ENCODE results near the gene CPM. TPM values are rescaled to one million over a fixed set of nuclear protein-coding genes. Genes with fewer than 3 reads are reported as not detected.

Gene CPM
- total RNA-seq, 2 experiments from 2014 or later = 1.1 to 6.1 TPM

- Mint-ChIP-seq H3K27me3 (peaks cover 7% of the 10 kb centered on the region), H3K36me3 (peaks cover 2% of the 10 kb centered on the region), H3K4me1 (peaks cover 30% of the 10 kb centered on the region), H3K4me3 (no peak overlapping the region), H3K9me3 (ENCODE audit: low read depth) (no peaks in the 10 kb centered on the region), H3K27ac (no peak overlapping the region)
- ATAC-seq = no peak
- CTCF ChIA-PET = no interaction called here
- no peak for DNase-seq
Measured at GRCh38 chr12:68891141-68891540, 41.8 kb downstream of the CPM start.

GRCh38 chr12:68890701-68891113 is 42.3 kb downstream of the CPM start:
- DNase-seq (no peak), ATAC-seq (no peak)
- Mint-ChIP-seq H3K36me3 (peaks cover 2% of the 10 kb centered on the region), H3K9me3 (ENCODE audit: low read depth) (no peaks in the 10 kb centered on the region), H3K27ac (no peak overlapping the region), H3K4me1 (peaks cover 28% of the 10 kb centered on the region), H3K4me3 (no peak overlapping the region), H3K27me3 (peaks cover 5% of the 10 kb centered on the region)
- CTCF ChIA-PET = no interaction called here

GRCh38 chr12:68888243-68888642 is 44.7 kb downstream of the CPM start:
- CTCF ChIA-PET = interaction anchor here (1.6 kb wide), 1 partner anchor 182 kb away, joined by 3 read pairs; no protein-coding TSS in a partner anchor
- ATAC-seq = peak; percentile 79
- Mint-ChIP-seq H3K4me3 (no peak overlapping the region), H3K27me3 (peaks cover 11% of the 10 kb centered on the region), H3K9me3 (ENCODE audit: low read depth) (no peaks in the 10 kb centered on the region), H3K27ac (no peak overlapping the region), H3K4me1 (peaks cover 25% of the 10 kb centered on the region), H3K36me3 (no peaks in the 10 kb centered on the region)
- no peak for DNase-seq

- CTCF ChIA-PET = interaction anchor here (1.6 kb wide), 1 partner anchor 182 kb away, joined by 3 read pairs; no protein-coding TSS in a partner anchor
- no peaks in the 10 kb centered on the region for H3K36me3 Mint-ChIP-seq
- DNase-seq (no peak), ATAC-seq (no peak)
- H3K4me1 Mint-ChIP-seq = peaks cover 25% of the 10 kb centered on the region
- peaks cover under 1% of the 10 kb centered on the region for H3K9me3 Mint-ChIP-seq (ENCODE audit: low read depth)
- no peak overlapping the region for H3K4me3 Mint-ChIP-seq
- H3K27me3 Mint-ChIP-seq = peaks cover 11% of the 10 kb centered on the region
- H3K27ac Mint-ChIP-seq = no peak overlapping the region
Measured at GRCh38 chr12:68887641-68888040, 45.3 kb downstream of the CPM start.

- ATAC-seq (no peak), DNase-seq (no peak)
- CTCF ChIA-PET = no interaction called here
- no peak overlapping the region for H3K27ac Mint-ChIP-seq
- H3K4me3 Mint-ChIP-seq = no peak overlapping the region
- H3K4me1 Mint-ChIP-seq = peaks cover 25% of the 10 kb centered on the region
- H3K9me3 Mint-ChIP-seq (ENCODE audit: low read depth) = peaks cover 1% of the 10 kb centered on the region
- H3K36me3 Mint-ChIP-seq = peaks cover 3% of the 10 kb centered on the region
- peaks cover 12% of the 10 kb centered on the region for H3K27me3 Mint-ChIP-seq
Measured at GRCh38 chr12:68886636-68887572, 46.1 kb downstream of the CPM start.

- CTCF ChIA-PET = no interaction called here
- peaks cover 1% of the 10 kb centered on the region for H3K9me3 Mint-ChIP-seq (ENCODE audit: low read depth)
- DNase-seq = no peak
- H3K4me1 Mint-ChIP-seq = peaks cover 19% of the 10 kb centered on the region
- ATAC-seq = no peak
- peaks cover 18% of the 10 kb centered on the region for H3K27me3 Mint-ChIP-seq
- H3K4me3 Mint-ChIP-seq = no peak overlapping the region
- H3K36me3 Mint-ChIP-seq = peaks cover 4% of the 10 kb centered on the region
- H3K27ac Mint-ChIP-seq = no peak overlapping the region
Measured at GRCh38 chr12:68885381-68885780, 47.6 kb downstream of the CPM start.

GRCh38 chr12:68884251-68884650 is 48.7 kb downstream of the CPM start:
- H3K27me3 Mint-ChIP-seq = peaks cover 21% of the 10 kb centered on the region
- peaks cover 14% of the 10 kb centered on the region for H3K4me1 Mint-ChIP-seq
- DNase-seq (no peak), ATAC-seq (no peak)
- no peak overlapping the region for H3K4me3 Mint-ChIP-seq
- H3K36me3 Mint-ChIP-seq = peaks cover 4% of the 10 kb centered on the region
- H3K27ac Mint-ChIP-seq = no peak overlapping the region
- peaks cover 3% of the 10 kb centered on the region for H3K9me3 Mint-ChIP-seq (ENCODE audit: low read depth)
- CTCF ChIA-PET = no interaction called here

GRCh38 chr12:68883151-68883550 is 49.8 kb downstream of the CPM start:
- Mint-ChIP-seq H3K36me3 (peaks cover 4% of the 10 kb centered on the region), H3K4me1 (peaks cover 5% of the 10 kb centered on the region), H3K9me3 (ENCODE audit: low read depth) (peaks cover 6% of the 10 kb centered on the region), H3K27ac (no peak overlapping the region), H3K27me3 (peaks cover 25% of the 10 kb centered on the region), H3K4me3 (no peak overlapping the region)
- DNase-seq (no peak), ATAC-seq (no peak)
- CTCF ChIA-PET = no interaction called here

- peaks cover 28% of the 10 kb centered on the region for H3K27me3 Mint-ChIP-seq
- CTCF ChIA-PET = no interaction called here
- H3K36me3 Mint-ChIP-seq = peaks cover 4% of the 10 kb centered on the region
- no peak for ATAC-seq
- no peaks in the 10 kb centered on the region for H3K4me1 Mint-ChIP-seq
- no peak overlapping the region for H3K27ac Mint-ChIP-seq
- H3K9me3 Mint-ChIP-seq (ENCODE audit: low read depth) = peaks cover 6% of the 10 kb centered on the region
- H3K4me3 Mint-ChIP-seq = no peak overlapping the region
- DNase-seq = no peak
Measured at GRCh38 chr12:68882251-68882964, 50.6 kb downstream of the CPM start.

GRCh38 chr12:68880660-68881325 is 52.2 kb downstream of the CPM start:
- no peaks in the 10 kb centered on the region for H3K4me1 Mint-ChIP-seq
- no peak for ATAC-seq
- CTCF ChIA-PET = interaction anchor here (0.5 to 1.3 kb wide), 2 partner anchors 51 to 1525 kb away, joined by 3 to 5 read pairs; no protein-coding TSS in a partner anchor

GRCh38 chr12:68878846-68879245 is 54.1 kb downstream of the CPM start:
- no peak overlapping the region for H3K4me3 Mint-ChIP-seq
- H3K27me3 Mint-ChIP-seq = peaks cover 36% of the 10 kb centered on the region
- peaks cover 4% of the 10 kb centered on the region for H3K36me3 Mint-ChIP-seq
- no peak overlapping the region for H3K27ac Mint-ChIP-seq
- CTCF ChIA-PET = no interaction called here
- no peak for ATAC-seq
- DNase-seq = no peak
- H3K9me3 Mint-ChIP-seq (ENCODE audit: low read depth) = peaks cover 6% of the 10 kb centered on the region
- H3K4me1 Mint-ChIP-seq = no peaks in the 10 kb centered on the region

More at GRCh38 chr12:68880660-68881325, 52.2 kb downstream of the CPM start:
- no peak overlapping the region for H3K4me3 Mint-ChIP-seq
- H3K27me3 Mint-ChIP-seq = peaks cover 39% of the 10 kb centered on the region
- peaks cover 6% of the 10 kb centered on the region for H3K9me3 Mint-ChIP-seq (ENCODE audit: low read depth)
- DNase-seq = no peak
- no peak overlapping the region for H3K27ac Mint-ChIP-seq
- H3K36me3 Mint-ChIP-seq = peaks cover 4% of the 10 kb centered on the region

- no peaks in the 10 kb centered on the region for H3K4me1 Mint-ChIP-seq
- no peak for DNase-seq
- no peak for ATAC-seq
- H3K9me3 Mint-ChIP-seq (ENCODE audit: low read depth) = peaks cover 6% of the 10 kb centered on the region
- peaks cover 36% of the 10 kb centered on the region for H3K27me3 Mint-ChIP-seq
- H3K27ac Mint-ChIP-seq = no peak overlapping the region
- CTCF ChIA-PET = no interaction called here
- no peak overlapping the region for H3K4me3 Mint-ChIP-seq
- peaks cover 4% of the 10 kb centered on the region for H3K36me3 Mint-ChIP-seq
Measured at GRCh38 chr12:68878283-68878682, 54.7 kb downstream of the CPM start.

GRCh38 chr12:68877583-68877982 is 55.4 kb downstream of the CPM start:
- no peaks in the 10 kb centered on the region for H3K4me1 Mint-ChIP-seq
- H3K9me3 Mint-ChIP-seq (ENCODE audit: low read depth) = peaks cover 5% of the 10 kb centered on the region
- DNase-seq = no peak
- CTCF ChIA-PET = interaction anchor here (0.8 to 1.2 kb wide), 2 partner anchors 11 to 192 kb away, joined by 3 to 4 read pairs; no protein-coding TSS in a partner anchor
- ATAC-seq = no peak
- H3K36me3 Mint-ChIP-seq = peaks cover 4% of the 10 kb centered on the region
- H3K27ac Mint-ChIP-seq = no peak overlapping the region
- H3K4me3 Mint-ChIP-seq = no peak overlapping the region
- H3K27me3 Mint-ChIP-seq = peaks cover 36% of the 10 kb centered on the region

Measured in activated CD8-positive, alpha-beta memory T cell treated with anti-CD3 and anti-CD28 coated beads, Interleukin-2, amount 10 ng/mL, durations not matched to agents 7 days and 5 days (primary cell).